GM04504 (cell line): Measurements from ENCODE around the gene GOLT1A.

Experiments used
- DNase-seq: peaks from one replicate; pipeline ENCODE4 v3.0.0-alpha.2; 2012; ENCODE audit warnings: low read depth

GOLT1A gene

DNA sequence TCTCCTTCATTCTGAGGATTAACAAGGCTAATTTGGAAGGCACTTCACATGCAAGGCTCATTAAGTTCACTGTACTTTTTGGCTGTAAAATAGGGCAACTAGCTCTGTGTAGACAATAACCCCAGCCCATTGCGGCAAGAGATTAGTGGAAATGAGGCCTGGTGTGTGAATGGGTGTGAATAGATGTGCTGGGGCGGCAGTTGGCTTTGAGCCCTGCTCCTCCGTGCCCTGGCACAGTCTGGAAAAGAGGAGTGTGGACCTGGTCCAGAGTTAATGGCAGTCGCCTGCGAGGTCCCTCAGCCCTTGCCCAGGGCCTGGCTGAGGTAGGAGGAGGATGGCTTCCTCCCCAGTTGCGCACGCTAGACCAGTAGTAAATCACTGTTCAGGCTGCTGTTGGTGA, 22.3 kb downstream of the GOLT1A start:
- no peak for DNase-seq

GRCh38 chr1:204190212-204191211, 23.3 kb downstream of the GOLT1A start:
- no peak for DNase-seq

DNA sequence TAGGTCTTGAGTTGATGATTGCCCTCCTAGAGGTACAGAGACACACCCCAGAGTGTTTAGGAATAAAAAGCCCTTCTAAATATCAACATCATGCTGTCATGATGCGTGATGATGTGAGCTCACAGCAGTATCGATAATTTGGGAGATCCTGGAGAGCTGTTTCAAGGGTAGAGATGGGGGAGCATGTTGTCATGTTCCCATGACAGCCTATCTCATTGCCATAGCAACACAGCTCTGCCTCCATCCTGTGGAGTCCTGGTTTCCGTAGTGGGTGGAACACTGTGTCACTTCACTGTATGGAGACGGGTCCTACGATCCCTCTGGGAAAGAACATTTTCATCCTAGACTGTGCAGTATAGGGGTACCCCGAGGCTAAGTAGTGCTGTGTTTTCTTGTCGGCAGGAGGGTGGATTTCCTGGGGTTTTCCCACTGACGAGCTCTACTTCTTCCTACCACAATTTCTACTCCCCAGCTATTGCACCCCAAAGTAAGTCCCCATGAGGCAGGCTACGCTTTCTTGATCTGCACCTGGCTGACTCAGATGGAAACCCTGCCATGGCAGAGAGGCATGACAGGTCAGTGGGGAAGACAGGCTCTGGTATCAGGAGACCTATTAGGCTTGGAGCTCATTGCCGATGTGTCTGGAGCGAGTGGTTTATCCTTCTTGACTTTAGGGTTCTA, 24.7 kb downstream of the GOLT1A start:
- no peak for DNase-seq

GRCh38 chr1:204186597-204186996, 27.2 kb downstream of the GOLT1A start:
- no peak for DNase-seq

DNA sequence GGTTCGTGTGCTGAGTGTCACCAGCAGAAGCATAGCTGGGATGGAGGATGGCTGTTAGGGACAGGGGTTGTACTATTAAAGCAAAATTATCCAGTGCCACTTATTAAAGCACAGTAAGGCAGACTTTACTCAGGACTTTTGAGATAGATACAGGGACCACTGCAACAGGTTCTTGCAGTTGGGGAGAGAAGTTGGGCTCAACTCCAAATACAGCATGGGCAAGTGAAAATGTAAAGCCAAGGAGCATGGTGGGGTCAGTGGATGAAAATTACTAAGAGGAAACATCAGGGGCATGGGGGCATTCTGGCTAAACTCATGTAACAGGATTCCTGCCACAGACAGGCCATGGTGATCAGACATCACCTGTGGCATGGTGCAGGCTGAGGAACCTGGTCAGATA, 32.7 kb downstream of the GOLT1A start:
- DNase-seq, result no peak

DNA sequence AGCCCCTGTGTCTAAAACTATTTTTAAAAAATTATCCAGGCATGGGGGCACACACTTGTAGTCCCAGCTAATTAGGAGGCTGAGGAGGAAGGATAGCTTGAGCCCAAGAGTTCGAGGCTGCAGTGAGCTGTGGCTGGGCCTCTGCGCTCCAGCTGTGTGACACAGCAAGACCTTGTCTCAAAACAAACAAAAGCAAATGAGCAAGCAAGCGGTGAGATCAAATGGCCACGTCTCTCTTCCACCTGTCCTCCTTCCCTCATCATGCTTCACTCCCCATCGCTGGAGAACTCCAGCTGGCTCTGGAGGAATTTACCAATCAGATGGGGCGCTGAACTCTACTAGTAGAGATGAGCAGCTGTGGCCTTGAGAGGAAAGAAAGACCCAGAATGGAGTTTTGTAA, 33.7 kb downstream of the GOLT1A start:
- DNase-seq, result no peak

- no peak for DNase-seq
Observed at GRCh38 chr1:204178487-204179281, 35.1 kb downstream of the GOLT1A start.

DNA sequence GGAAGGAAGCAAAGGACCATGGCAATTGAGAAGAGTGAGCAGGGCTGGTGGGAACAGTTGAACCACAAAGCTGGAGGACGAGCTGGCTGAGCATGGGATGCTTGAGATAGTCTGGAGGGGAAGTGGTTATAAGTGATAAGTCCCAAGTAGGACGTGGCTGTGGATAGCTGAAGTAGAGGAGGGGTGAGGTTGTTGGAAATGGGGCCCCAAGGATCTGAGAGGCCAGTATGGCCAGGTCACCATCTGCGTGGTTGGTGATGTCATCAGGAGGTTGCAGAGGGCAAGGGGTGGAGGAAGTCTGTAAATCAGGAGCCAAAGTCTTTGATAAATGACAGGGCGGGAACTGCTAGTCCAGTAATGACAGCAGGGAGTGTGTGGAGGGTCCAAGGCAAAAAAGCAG, 36.7 kb downstream of the GOLT1A start:
- DNase-seq, result no peak

DNA sequence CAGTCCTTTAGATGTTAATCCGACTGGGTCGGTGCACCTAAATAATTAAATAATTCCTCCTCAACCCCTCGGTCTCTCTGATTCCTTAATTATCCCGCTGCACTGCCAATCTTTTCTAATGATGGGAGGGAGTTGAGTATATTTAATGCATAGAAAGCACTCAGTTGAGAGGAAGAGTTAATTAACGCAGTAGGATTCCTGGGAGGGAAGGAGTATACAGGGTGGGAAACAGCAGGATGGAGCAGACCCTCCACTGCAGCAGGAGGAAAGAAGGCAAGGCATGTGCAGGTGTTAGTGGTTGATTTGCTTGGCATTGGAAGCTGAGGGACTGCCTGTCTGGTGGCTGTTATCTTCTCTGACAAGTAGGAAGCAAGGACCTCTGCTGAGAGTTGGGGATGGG, 37.7 kb downstream of the GOLT1A start:
- DNase-seq, result no peak

DNA sequence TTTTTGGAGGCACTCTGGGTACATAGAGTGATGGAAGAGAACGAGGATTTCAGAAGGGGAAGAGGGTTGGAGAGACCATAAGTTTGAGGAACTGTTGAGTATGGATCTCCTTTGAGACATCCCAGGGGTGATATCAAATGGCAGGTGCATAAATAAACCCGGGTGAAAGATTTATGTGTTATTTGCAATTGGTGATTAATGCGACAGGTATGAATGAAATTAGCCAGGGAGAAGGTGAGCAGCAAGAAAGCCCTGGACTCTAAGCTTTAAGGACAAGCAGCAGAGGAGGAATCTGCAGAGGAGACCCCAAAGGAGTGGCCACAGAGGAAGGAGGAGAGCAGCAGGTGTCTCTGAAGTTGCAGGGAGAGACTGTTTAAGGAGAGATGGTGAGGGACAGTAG, 38.8 kb downstream of the GOLT1A start:
- DNase-seq, result no peak

GRCh38 chr1:204172404-204173029, 41.3 kb downstream of the GOLT1A start:
- no peak for DNase-seq

DNA sequence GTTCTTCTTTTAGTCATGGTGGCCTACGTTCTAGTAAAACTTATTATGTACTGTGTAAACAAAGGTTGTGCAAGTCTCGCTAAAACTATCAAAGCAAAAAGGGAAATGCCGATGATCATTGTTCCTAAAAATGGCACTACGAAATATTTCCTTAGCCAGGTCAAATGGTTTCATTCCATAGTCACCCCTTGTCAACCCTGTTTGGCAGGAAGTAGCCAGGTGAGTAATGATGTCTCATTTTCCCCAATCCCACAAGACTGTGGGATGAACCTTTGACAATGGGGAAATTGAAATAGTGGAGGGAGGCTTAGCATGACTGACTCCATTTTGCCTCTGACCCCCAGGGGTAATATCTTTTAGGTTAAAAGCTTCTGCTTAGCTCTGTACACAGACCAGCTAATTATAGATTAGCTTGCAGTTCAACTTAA, 42.0 kb downstream of the GOLT1A start:
- peak; percentile 19 for DNase-seq

- DNase-seq, result no peak
Observed at GRCh38 chr1:204170494-204171155, 43.2 kb downstream of the GOLT1A start.

DNA sequence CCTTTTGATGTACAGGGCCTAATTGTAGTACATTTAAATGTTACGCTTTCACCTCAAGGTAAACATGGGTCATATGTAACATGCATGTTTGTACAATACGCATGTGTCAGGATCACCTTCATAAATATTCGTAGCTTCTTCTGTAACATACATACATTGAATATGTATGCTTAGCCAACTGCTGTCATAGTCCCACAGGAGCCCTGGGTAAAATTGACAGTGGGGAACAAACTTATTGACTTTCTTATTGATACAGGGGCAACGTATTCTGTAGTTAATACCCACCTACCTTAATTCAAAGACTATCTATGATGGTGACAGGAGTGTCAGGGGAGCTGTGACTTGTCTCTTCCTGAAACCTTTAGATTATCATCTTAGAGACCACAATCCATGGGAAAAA, 43.9 kb downstream of the GOLT1A start:
- no peak for DNase-seq

DNA sequence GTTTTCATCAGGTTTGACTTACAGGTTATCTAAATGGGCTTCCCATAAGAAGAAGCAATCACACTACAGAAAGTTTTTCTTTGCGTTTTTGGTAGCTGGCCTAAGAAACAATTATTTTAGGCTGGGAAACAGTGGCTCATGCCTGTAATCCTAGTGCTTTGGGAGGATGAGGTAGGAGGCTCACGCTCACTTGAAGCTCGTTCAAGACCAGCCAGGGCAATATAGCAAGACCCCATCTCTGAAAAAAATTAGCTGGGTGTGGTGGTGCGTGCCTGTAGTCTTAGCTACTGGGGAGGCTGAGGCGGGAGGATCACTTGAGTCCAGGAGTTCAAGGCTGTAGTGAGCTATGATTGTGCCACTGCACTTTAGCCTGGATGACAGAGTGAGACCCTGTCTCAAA, 46.1 kb downstream of the GOLT1A start:
- no peak for DNase-seq

GRCh38 chr1:204166219-204166618, 47.6 kb downstream of the GOLT1A start, which contains the start of gene REN:
Gene REN, minus strand, starts transcription at chr1:204166337. Its CDS starts 44 bp downstream, at chr1:204166293.
- no peak for DNase-seq

- DNase-seq, result peak; percentile 30
Observed at GRCh38 chr1:204162494-204163074, 51.2 kb downstream of the GOLT1A start.

DNA sequence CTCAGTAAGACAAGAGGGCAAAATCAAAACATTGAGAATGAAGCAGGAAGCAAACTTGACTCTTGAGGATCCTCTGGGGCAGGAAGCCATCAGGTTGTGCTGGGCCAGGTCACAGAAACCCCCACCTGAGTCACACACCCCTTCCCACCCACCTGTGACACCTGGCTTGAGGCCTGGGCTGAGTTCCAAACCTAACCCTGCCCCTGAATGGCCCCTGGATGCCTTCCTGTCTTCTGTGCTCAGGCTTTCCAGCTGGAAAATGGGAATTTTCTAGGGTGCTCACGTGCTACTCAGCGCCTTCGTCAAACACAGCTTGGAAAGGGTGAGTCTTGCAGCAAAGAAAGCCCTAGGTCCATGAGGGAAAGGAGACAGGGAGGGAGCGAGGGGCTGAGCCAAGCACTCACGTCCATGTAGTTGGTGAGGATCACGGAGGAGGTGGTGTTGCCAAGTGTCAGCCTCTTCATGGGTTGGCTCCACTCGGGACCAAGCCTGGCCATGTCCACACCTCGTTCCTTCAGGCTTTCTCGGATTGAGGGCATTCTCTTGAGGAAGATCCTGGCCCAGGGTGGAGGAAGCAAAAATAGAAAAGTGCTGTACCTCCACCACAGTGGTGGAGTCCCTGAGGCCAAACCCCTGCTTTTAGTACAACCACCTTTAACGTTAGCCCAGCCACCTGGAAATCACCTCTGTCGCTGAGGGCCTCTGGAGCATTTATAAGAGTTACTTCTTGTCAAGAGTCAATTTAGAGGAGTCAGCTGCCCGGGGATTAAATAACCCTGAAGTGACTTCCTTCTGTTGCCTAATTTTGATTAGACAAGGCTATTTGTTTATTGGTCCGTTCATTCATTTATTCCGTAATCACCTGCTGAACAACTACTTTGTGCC, 51.9 kb downstream of the GOLT1A start:
- DNase-seq, result no peak

- DNase-seq, result no peak
Observed at GRCh38 chr1:204157962-204158361, 55.8 kb downstream of the GOLT1A start.

GRCh38 chr1:204155881-204156280, 57.9 kb downstream of the GOLT1A start:
- DNase-seq, result no peak
